ENCODE results near the gene GFOD2. TPM values are rescaled to one million over a fixed set of nuclear protein-coding genes. Genes with fewer than 3 reads are reported as not detected.
"Not testable (repeated sequence)": the region's sequence is repeated elsewhere in the genome, so short reads cannot be mapped to it uniquely, and the experiment has no call there.

GFOD2 gene
- total RNA-seq, 4 donors from 2014 or later, result 21.9 to 32.2 (median 24.3) TPM

DNA sequence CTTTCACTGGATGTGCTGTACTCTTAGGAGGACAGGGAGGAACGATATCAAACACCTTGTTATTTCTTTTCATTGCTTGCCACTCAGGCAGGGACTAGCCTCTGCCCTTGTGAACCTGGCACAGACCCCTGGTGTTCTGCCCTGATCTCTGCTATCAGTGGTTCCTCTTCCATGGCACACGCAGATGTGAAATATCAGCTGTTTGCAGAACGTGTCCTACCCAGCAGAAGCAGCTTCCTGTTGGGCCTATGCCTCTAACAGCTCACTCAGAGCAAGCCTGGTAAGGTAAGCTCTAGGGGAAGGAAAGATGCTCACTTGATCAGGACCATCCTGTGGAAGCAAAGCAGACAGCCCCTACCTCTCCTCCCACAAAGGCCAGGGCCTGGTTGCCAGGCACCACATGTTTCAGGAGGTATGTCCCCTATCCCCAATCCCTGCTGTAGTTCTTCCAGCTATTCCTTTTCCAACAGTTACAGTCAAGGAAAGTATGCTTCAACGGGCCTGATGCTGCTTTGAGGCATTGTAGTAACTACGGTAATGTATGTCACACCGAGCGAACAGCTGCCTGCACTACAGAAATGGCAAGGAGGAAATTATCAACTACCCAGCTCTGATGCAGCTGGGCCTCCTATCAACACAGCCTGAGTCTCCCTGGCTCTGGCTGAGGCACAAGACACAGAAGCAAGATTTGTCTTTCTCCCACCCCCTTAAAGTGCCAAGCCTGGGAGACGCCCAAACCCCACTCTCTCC lies 41.3 kb upstream of the GFOD2 start:
- WGBS, 2 donors (ENCODE audit: low coverage in 1 of 2), result 60 to 100% methylated on average over 1 to 8 of the region's 8 CpGs
- in situ Hi-C loops (cut with MboI; ENCODE audit: low pct_ligation_motif_present in 1 of 4, low pct_unique_long_range_greater_than_20kb in 1 of 4, low sequenced_read_pairs in 3 of 4), result no loop called here
- no peak for DNase-seq
- intact Hi-C loops (cut with DNase I; ENCODE audit: low total_unique reads), result no loop called here
- no peaks in the 10 kb centered on the region for H3K9me3 ChIP-seq
- no peak overlapping the region for H3K4me3 ChIP-seq
- peaks cover 0 to 9% (median 5%) of the 10 kb centered on the region in 4 donors for H3K4me1 ChIP-seq
- no peaks in the 10 kb centered on the region for H3K36me3 ChIP-seq
- TF ChIP-seq, protein P1, sequence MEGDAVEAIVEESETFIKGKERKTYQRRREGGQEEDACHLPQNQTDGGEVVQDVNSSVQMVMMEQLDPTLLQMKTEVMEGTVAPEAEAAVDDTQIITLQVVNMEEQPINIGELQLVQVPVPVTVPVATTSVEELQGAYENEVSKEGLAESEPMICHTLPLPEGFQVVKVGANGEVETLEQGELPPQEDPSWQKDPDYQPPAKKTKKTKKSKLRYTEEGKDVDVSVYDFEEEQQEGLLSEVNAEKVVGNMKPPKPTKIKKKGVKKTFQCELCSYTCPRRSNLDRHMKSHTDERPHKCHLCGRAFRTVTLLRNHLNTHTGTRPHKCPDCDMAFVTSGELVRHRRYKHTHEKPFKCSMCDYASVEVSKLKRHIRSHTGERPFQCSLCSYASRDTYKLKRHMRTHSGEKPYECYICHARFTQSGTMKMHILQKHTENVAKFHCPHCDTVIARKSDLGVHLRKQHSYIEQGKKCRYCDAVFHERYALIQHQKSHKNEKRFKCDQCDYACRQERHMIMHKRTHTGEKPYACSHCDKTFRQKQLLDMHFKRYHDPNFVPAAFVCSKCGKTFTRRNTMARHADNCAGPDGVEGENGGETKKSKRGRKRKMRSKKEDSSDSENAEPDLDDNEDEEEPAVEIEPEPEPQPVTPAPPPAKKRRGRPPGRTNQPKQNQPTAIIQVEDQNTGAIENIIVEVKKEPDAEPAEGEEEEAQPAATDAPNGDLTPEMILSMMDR (IDR thresholded peaks at IDR 0.05), result no peak
- TF ChIP-seq POLR2AphosphoS5 (IDR thresholded peaks at IDR 0.05), result no peak
- TF ChIP-seq EP300 (IDR thresholded peaks at IDR 0.05; ENCODE audit: low read depth), result no peak
- TF ChIP-seq POLR2A (IDR thresholded peaks at IDR 0.05), result no peak
- H3K27me3 ChIP-seq, result no peaks in the 10 kb centered on the region
- H3K27ac ChIP-seq, result no peak overlapping the region

DNA sequence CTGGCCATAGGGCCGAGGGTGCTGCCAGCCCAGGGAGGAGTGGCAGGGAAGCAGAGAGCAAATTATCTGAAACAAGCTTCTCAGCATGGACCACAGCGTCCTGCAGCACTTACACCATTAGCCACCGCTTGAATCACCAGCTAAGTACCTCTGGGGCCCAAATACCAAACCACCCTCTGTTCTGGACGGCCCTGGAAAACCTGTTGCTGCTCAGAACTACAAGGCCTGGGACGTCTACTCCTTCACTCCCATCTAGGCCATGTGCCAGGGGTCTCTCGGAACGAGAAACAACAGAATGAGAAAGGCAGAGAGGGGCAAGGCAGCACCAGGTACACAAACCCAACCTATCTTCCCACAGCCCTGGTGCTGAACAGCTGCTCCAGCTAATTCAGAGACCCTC lies 39.9 kb upstream of the GFOD2 start:
- Histone ChIP-seq H3K9me3 (no peaks in the 10 kb centered on the region), H3K4me1 (peaks cover 0 to 9% (median 5%) of the 10 kb centered on the region in 4 donors), H3K4me3 (no peak overlapping the region), H3K36me3 (no peaks in the 10 kb centered on the region), H3K27me3 (no peaks in the 10 kb centered on the region), H3K27ac (no peak overlapping the region)
- intact Hi-C loops (cut with DNase I; ENCODE audit: low total_unique reads) (no loop called here), in situ Hi-C loops (cut with MboI; ENCODE audit: low pct_ligation_motif_present in 1 of 4, low pct_unique_long_range_greater_than_20kb in 1 of 4, low sequenced_read_pairs in 3 of 4) (no loop called here)
- TF ChIP-seq EP300 (IDR thresholded peaks at IDR 0.05; ENCODE audit: low read depth) (no peak), POLR2AphosphoS5 (IDR thresholded peaks at IDR 0.05) (no peak), POLR2A (IDR thresholded peaks at IDR 0.05) (no peak)
- TF ChIP-seq, protein P1 (IDR thresholded peaks at IDR 0.05), result no peak
- 89% methylated on average over 7 of the region's 7 CpGs; no CpG with 5 or more reads in 1 of the 2 donors for whole genome bisulfite sequencing, 2 donors (ENCODE audit: low coverage in 1 of 2)
- no peak for DNase-seq

DNA sequence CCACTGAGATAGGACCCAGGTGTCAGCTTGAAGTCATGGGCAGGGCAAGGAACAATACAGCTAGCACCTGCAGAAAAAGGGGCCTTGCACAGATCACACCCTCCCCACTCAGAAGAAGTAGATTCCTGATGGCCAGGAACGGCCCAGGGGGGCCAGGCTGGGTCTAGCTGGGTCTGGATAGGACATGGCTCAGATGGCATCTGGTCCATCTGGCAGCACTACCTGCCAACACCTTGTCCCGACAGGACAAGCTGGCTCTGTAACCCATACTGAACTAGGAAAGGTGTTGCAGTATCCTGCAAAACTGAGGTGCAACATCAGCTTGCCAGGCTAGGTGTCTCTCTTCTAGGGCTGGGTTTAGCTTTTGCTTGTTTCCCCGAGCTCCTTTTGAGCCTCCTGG lies 38.9 kb upstream of the GFOD2 start:
- in situ Hi-C loops (cut with MboI; ENCODE audit: low pct_ligation_motif_present in 1 of 4, low pct_unique_long_range_greater_than_20kb in 1 of 4, low sequenced_read_pairs in 3 of 4), result no loop called here
- 80 to 94% methylated on average over 1 to 3 of the region's 3 CpGs for WGBS, 2 donors (ENCODE audit: low coverage in 1 of 2)
- no peak overlapping the region for H3K27ac ChIP-seq
- intact Hi-C loops (cut with DNase I; ENCODE audit: low total_unique reads), result no loop called here
- H3K4me1 ChIP-seq, result peaks cover 0 to 9% (median 5%) of the 10 kb centered on the region in 4 donors
- H3K4me3 ChIP-seq, result no peak overlapping the region
- H3K9me3 ChIP-seq, result no peaks in the 10 kb centered on the region
- no peak for TF ChIP-seq POLR2AphosphoS5 (IDR thresholded peaks at IDR 0.05)
- TF ChIP-seq POLR2A (IDR thresholded peaks at IDR 0.05), result no peak
- no peak for TF ChIP-seq EP300 (IDR thresholded peaks at IDR 0.05; ENCODE audit: low read depth)
- TF ChIP-seq, protein P1 (IDR thresholded peaks at IDR 0.05), result no peak
- no peak for DNase-seq
- H3K27me3 ChIP-seq, result no peaks in the 10 kb centered on the region
- no peaks in the 10 kb centered on the region for H3K36me3 ChIP-seq

DNA sequence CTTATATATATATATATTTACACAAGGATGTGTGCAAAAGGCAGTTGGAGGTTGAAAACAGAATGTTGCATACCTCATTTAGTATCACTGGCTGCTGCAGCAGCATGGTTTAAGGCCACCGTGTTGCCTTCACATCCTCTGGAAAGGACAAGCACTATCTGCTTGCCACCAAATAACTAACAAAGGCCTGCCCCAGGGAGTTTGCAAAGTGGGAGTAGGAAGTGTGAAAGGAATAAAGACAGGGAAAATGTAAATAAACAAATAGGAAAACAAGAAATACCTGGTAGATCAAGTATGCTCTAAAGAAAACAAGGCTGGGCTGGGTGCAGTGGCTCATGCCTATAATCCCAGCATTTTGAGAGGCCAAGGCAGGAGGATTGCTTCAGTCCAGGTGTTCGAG lies 33.5 kb upstream of the GFOD2 start:
- no peak for DNase-seq
- TF ChIP-seq, protein P1 (IDR thresholded peaks at IDR 0.05), result no peak
- TF ChIP-seq POLR2A (IDR thresholded peaks at IDR 0.05), result no peak
- TF ChIP-seq POLR2AphosphoS5 (IDR thresholded peaks at IDR 0.05), result no peak
- no peak for TF ChIP-seq EP300 (IDR thresholded peaks at IDR 0.05; ENCODE audit: low read depth)
- no peaks in the 10 kb centered on the region for H3K9me3 ChIP-seq
- H3K27ac ChIP-seq, result no peak overlapping the region
- intact Hi-C loops (cut with DNase I; ENCODE audit: low total_unique reads) (no loop called here), in situ Hi-C loops (cut with MboI; ENCODE audit: low pct_ligation_motif_present in 1 of 4, low pct_unique_long_range_greater_than_20kb in 1 of 4, low sequenced_read_pairs in 3 of 4) (no loop called here)
- WGBS, 2 donors (ENCODE audit: low coverage in 1 of 2), result 86 to 100% methylated on average over 1 to 2 of the region's 2 CpGs
- no peaks in the 10 kb centered on the region for H3K27me3 ChIP-seq
- H3K4me3 ChIP-seq, result no peak overlapping the region
- H3K4me1 ChIP-seq, result peaks cover 0 to 5% (median 0%) of the 10 kb centered on the region in 4 donors
- H3K36me3 ChIP-seq, result peaks cover 0 to 3% (median 0%) of the 10 kb centered on the region in 4 donors

DNA sequence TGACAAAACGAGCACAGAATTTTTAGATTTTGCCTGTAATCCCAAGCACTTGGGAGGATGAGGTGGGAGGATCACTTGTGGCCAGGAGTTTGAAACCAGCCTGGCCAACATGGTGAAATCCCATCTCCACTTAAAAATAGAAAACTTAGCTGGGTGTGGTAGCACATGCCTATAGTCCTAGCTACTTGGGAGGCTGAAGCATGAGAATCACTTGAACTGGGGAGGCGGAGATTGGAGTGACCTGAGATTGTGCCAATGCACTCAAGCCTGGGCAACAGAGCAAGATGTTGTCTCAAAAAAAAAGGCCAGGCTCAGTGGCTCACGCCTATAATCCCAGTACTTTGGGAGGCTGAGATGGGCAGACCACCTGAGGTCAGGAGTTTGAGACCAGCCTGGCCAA lies 32.2 kb upstream of the GFOD2 start:
- H3K36me3 ChIP-seq; H3K27me3 ChIP-seq; H3K4me1 ChIP-seq; H3K4me3 ChIP-seq; in situ Hi-C loops (cut with MboI; ENCODE audit: low pct_ligation_motif_present in 1 of 4, low pct_unique_long_range_greater_than_20kb in 1 of 4, low sequenced_read_pairs in 3 of 4); intact Hi-C loops (cut with DNase I; ENCODE audit: low total_unique reads); DNase-seq; H3K27ac ChIP-seq; H3K9me3 ChIP-seq: not testable (repeated sequence)
- WGBS, 2 donors (ENCODE audit: low coverage in 1 of 2), result 93 to 96% methylated on average over 2 to 3 of the region's 3 CpGs

Data from transverse colon (tissue), 4 donors.